Activated CD4-positive, alpha-beta T cell treated with anti-CD3 and anti-CD28 coated beads, Interleukin-2, amount 50 U/mL, for 1 hour (primary cell): Measurements from ENCODE around the gene CHL1.

Experiments used
- DNase-seq: peaks from one replicate; pipeline ENCODE4 v3.0.0-alpha.2; 2020

CHL1 gene

GRCh38 chr3:217099-217813 lies 20.7 kb downstream of the CHL1 start:
- no peak for DNase-seq

DNA sequence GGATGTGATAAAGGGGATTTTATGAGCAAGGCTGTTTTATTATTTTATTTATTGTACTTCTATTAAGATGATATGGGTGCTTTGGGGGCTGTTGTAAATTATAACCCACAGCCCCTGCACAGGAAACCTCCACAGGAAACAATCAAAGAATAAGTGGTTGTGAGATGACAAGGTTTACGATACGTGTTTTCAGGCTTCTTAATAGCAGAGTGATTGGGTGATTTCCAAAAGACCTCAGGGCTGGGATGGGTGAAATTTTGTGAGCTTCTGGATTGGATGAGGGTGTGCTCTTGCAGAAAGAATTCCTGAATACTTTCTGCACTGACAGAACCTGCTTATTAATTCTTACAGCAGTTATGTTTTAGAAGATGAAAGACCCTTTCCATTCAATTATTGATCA lies 21.4 kb downstream of the CHL1 start:
- no peak for DNase-seq

GRCh38 chr3:228442-229182 lies 32.0 kb downstream of the CHL1 start:
- DNase-seq = no peak

GRCh38 chr3:229183-229661 lies 32.7 kb downstream of the CHL1 start:
- DNase-seq = no peak

GRCh38 chr3:236881-237280 lies 40.3 kb downstream of the CHL1 start:
- no peak for DNase-seq

- DNase-seq = no peak
Observed at GRCh38 chr3:242602-243355, 46.2 kb downstream of the CHL1 start.

GRCh38 chr3:243356-243725 lies 46.8 kb downstream of the CHL1 start:
- no peak for DNase-seq

DNA sequence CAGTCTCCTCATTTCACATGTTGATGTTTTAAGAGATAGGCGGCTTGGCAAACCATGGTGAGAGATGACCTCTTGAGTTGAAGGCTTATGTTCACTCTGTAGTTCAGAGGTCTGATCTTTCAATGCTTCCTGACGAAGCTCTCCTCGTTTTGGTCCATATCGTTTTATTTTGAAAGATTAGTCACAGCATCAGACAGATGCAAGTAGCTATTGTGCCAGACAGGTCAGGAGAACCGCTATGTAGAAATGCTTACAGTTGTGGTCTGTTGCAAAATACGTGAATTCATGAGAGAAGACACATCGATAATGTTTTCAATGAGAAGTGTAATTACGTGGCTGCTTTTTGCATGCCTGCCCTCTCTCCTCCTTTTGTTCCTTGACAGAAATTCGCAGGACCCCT lies 47.5 kb downstream of the CHL1 start:
- DNase-seq = no peak

DNA sequence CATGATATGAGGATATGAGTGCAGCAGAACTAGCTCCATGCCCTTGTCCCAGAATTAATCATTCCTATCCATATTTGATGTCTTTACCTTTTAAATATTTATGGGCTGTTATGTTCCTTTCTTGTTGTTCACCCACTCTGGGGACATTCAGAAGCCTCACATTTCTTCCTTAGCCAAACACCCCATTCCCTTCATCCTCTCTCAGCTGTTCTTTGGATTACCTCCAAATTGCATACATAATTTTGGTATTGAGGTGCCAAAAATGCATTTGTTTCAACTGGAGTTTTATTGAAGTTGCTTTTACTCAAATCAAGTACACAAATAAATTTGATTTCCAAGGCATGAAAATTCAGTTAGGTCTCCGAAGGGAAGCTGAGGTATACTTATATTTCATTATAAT lies 51.4 kb downstream of the CHL1 start:
- no peak for DNase-seq

GRCh38 chr3:248864-249520 lies 52.4 kb downstream of the CHL1 start:
- no peak for DNase-seq

GRCh38 chr3:249587-250262 lies 53.2 kb downstream of the CHL1 start:
- no peak for DNase-seq

DNA sequence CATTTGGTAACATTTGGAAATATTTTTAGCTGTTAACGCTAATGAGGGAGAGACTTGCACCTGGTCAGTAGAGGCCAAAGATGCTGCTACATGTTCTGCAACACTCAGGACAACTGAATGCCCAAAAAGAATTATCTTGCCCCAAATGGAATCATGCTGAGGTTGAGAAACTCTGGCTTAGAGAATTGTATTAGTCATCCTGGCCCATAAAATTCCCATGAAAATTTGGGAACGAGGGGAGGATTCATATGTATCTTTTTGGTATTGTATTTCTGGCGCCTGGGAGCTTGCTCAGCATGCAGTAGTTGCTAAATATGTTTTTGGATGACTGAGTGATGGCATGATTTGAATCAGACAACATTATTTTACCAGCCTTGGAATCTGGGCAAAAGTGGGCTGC lies 59.9 kb downstream of the CHL1 start:
- no peak for DNase-seq

- DNase-seq = no peak
Observed at GRCh38 chr3:257826-258225, 61.3 kb downstream of the CHL1 start.

- no peak for DNase-seq
Observed at GRCh38 chr3:260898-261297, 64.3 kb downstream of the CHL1 start.

DNA sequence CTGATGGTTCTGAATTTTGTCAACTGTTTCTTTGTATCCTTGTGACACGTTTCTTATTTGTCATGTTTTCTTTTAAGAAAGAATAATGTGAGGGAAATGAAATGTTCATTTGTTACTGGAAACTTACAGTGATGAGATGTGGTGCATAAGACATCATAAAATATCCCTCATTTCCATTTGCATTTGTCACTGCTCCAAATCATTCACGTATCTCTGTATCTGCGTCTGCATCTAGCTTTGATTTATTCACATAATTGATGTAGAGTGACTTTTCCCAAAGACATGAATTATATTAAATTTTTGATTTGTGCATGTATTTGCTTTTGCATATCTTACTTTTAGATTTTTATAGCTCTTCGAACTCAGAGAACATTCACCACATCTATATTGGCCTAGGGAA lies 66.8 kb downstream of the CHL1 start:
- no peak for DNase-seq

GRCh38 chr3:264394-265156 lies 68.0 kb downstream of the CHL1 start:
- DNase-seq = no peak

- no peak for DNase-seq
Observed at GRCh38 chr3:267101-267500, 70.5 kb downstream of the CHL1 start.

GRCh38 chr3:270688-271087 lies 74.1 kb downstream of the CHL1 start:
- DNase-seq = no peak

- DNase-seq = no peak
Observed at GRCh38 chr3:274927-275326, 78.4 kb downstream of the CHL1 start.

DNA sequence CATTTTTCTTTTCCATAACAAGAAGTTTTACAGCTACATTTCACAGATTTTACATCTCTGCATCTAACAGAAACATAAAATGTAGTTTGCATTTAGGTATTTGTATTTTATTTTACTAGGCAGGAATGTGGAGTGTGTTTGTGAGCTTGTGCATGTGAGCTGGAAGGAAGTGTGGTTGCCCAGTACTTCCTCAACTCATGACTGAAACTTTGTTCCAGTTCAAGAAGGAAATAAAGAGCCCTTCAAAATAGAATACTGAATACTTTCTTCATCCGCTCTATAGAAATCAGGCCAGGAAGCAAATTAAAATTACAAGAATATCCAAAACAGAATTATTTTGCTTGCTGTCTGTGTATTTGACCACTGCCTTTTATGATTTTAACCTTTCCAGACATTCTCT lies 81.3 kb downstream of the CHL1 start:
- no peak for DNase-seq

DNA sequence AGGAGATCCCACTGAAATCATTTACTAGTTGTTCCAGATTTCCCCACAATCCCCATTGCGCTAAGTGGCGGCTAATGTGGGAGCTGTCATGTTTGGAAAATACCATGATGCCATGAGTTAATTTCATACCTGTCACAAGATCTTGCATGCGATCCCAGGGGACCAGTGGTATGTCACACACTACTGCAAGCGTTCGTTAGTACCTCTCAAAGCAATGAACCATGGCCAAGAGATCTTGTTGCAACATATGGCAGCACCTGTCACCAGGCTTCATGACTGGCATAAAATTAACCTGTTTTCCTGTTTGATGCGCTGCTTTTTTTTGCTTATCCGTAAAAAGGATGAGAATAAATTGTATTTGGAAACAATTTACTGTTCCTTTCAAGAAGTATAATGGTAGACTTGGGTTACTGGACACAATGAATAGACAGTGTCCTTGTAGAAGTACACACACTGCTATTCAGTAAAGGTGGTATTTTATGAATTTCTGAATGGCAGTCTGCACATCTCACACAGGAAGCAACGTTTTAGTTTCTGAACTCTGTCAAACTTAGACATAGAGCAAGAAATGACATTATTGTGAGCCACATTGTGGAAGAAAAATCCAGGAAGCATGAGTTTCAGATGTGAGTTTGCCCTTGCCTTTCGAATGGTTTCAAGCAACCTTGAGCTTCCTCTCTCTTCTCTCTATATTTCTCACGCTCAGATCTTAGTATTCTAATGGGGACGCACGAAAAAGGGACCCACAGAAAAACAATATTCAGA lies 81.9 kb downstream of the CHL1 start:
- DNase-seq = no peak
